GM19397 (cell line): Measurements from ENCODE around the gene SUSD1.

Experiments
- ATAC-seq: cut with Tn5 transposase; IDR thresholded peaks from one replicate; pipeline ENCODE4 v1.9.1; 2021; ENCODE audit warnings: mild to moderate bottlenecking, moderate library complexity; ENCODE audit not compliant: unreplicated experiment

Gene SUSD1

GRCh38 chr9:112020680-112021596, 154.2 kb downstream of the SUSD1 start:
- no peak for ATAC-seq

GRCh38 chr9:112017878-112018277, 157.2 kb downstream of the SUSD1 start:
- no peak for ATAC-seq

GRCh38 chr9:112015736-112016135, 159.4 kb downstream of the SUSD1 start:
- ATAC-seq = no peak

- no peak for ATAC-seq
Measured at GRCh38 chr9:112015149-112015548, 159.9 kb downstream of the SUSD1 start.

- no peak for ATAC-seq
Measured at GRCh38 chr9:112013266-112013665, 161.8 kb downstream of the SUSD1 start.

- peak; percentile 77 for ATAC-seq
Measured at GRCh38 chr9:112012026-112012902, 162.8 kb downstream of the SUSD1 start.

GRCh38 chr9:112011051-112011620, 164.0 kb downstream of the SUSD1 start:
- ATAC-seq = no peak

- no peak for ATAC-seq
Measured at GRCh38 chr9:112010537-112010936, 164.6 kb downstream of the SUSD1 start.

GRCh38 chr9:112009656-112010055, 165.4 kb downstream of the SUSD1 start:
- no peak for ATAC-seq

GRCh38 chr9:112007575-112008240, 167.4 kb downstream of the SUSD1 start:
- no peak for ATAC-seq

GRCh38 chr9:112006361-112007020, 168.6 kb downstream of the SUSD1 start:
- no peak for ATAC-seq

- ATAC-seq = no peak
Measured at GRCh38 chr9:112005939-112006338, 169.2 kb downstream of the SUSD1 start.

GRCh38 chr9:112003538-112003937, 171.6 kb downstream of the SUSD1 start:
- no peak for ATAC-seq

- ATAC-seq = no peak
Measured at GRCh38 chr9:112002847-112003457, 172.1 kb downstream of the SUSD1 start.

- no peak for ATAC-seq
Measured at GRCh38 chr9:112002131-112002846, 172.8 kb downstream of the SUSD1 start.

GRCh38 chr9:112000743-112001142, 174.4 kb downstream of the SUSD1 start:
- ATAC-seq = no peak

- ATAC-seq = no peak
Measured at GRCh38 chr9:111999319-111999718, 175.8 kb downstream of the SUSD1 start.

GRCh38 chr9:111997831-111998230, 177.3 kb downstream of the SUSD1 start:
- no peak for ATAC-seq

GRCh38 chr9:111994831-111995458, 180.2 kb downstream of the SUSD1 start:
- ATAC-seq = peak; percentile 49
